HG03066 (cell line): ENCODE measurements around the gene USP5.

Source experiments
- ATAC-seq: cut with Tn5 transposase; IDR thresholded peaks from one replicate; pipeline ENCODE4 v1.9.1; 2021; ENCODE audit warnings: low read depth; ENCODE audit not compliant: unreplicated experiment

Gene USP5

GRCh38 chr12:6825398-6826124 lies 26.4 kb upstream of the USP5 start:
- ATAC-seq: no peak

- no peak for ATAC-seq
Measured at GRCh38 chr12:6826125-6826733, 25.7 kb upstream of the USP5 start.

- ATAC-seq: no peak
Measured at GRCh38 chr12:6826734-6827436, 25.1 kb upstream of the USP5 start.

- ATAC-seq: no peak
Measured at GRCh38 chr12:6827437-6827911, 24.5 kb upstream of the USP5 start.

- ATAC-seq: no peak
Measured at GRCh38 chr12:6827982-6828780, 23.8 kb upstream of the USP5 start, which contains the start of gene P3H3. Gene P3H3 (plus strand): TSS chr12:6828407. CDS start chr12:6828441, 34 bp downstream.

- no peak for ATAC-seq
Measured at GRCh38 chr12:6828781-6829535, 23.0 kb upstream of the USP5 start.

- no peak for ATAC-seq
Measured at GRCh38 chr12:6829536-6830220, 22.3 kb upstream of the USP5 start.

GRCh38 chr12:6830286-6830890 lies 21.6 kb upstream of the USP5 start:
- no peak for ATAC-seq

GRCh38 chr12:6830999-6831398 lies 21.0 kb upstream of the USP5 start:
- ATAC-seq: no peak

GRCh38 chr12:6831450-6831995 lies 20.4 kb upstream of the USP5 start:
- ATAC-seq: no peak

- ATAC-seq: no peak
Measured at GRCh38 chr12:6832125-6832524, 19.8 kb upstream of the USP5 start.

- ATAC-seq: no peak
Measured at GRCh38 chr12:6833189-6833890, 18.6 kb upstream of the USP5 start.

GRCh38 chr12:6834254-6834653 lies 17.7 kb upstream of the USP5 start:
- ATAC-seq: no peak

- ATAC-seq: no peak
Measured at GRCh38 chr12:6834873-6835272, 17.1 kb upstream of the USP5 start.

GRCh38 chr12:6836851-6837250 lies 15.1 kb upstream of the USP5 start:
- no peak for ATAC-seq

- no peak for ATAC-seq
Measured at GRCh38 chr12:6837370-6838060, 14.4 kb upstream of the USP5 start.

GRCh38 chr12:6838854-6839253 lies 13.1 kb upstream of the USP5 start:
- ATAC-seq: no peak
